A673 (cell line): ENCODE measurements around the gene JARID2. TPM values are rescaled to one million over a fixed set of nuclear protein-coding genes. Genes with fewer than 3 reads are reported as not detected.

Experiments used
- BruUV-seq: library from RNA; stranded (reverse); fragments of 400-500 nt; replicated peaks from 2 replicates; lab custom pipeline; 2021; lab: Mats Ljungman, UMichigan
- CTCF ChIA-PET: fragments of 300-600 bp; sonication (Branson Sonifier 250); formaldehyde crosslinking; loops from one replicate; lab custom pipeline; 2022; ENCODE audit warnings: antibody characterized with exemption; lab: Charles Lee
- POLR2A ChIA-PET: fragments of 300-600 bp; sonication (Branson Sonifier 250); formaldehyde crosslinking; loops from one replicate; lab custom pipeline; 2022; ENCODE audit warnings: antibody characterized with exemption; ENCODE audit not compliant: low non-redundant PET; lab: Charles Lee
- DNase-seq: peaks from one replicate; pipeline ENCODE4 v3.0.0-alpha.2; 2015; ENCODE audit warnings: low spot score
- H3K27ac ChIP-seq: fragments of 200-600 bp; sonication (generic); 2 replicates; pipeline ENCODE4 v1.5.1; 2016; ENCODE audit warnings: mixed run types, low read depth, mild to moderate bottlenecking, mixed read lengths, antibody characterized with exemption, low read length; ENCODE audit not compliant: poor library complexity, severe bottlenecking
- H3K27me3 ChIP-seq: fragments of 200-600 bp; sonication (generic); replicated peaks from 2 replicates; pipeline ENCODE4 v1.6.1; 2017; ENCODE audit warnings: mixed run types, low read depth, mild to moderate bottlenecking, mixed read lengths, antibody characterized with exemption, low read length; ENCODE audit not compliant: insufficient read depth, poor library complexity
- H3K36me3 ChIP-seq: fragments of 200-600 bp; sonication (generic); 2 replicates; pipeline ENCODE4 v1.6.1; 2016; ENCODE audit warnings: mixed run types, mild to moderate bottlenecking, mixed read lengths, antibody characterized with exemption, low read length; ENCODE audit not compliant: insufficient read depth, poor library complexity, severe bottlenecking
- H3K4me1 ChIP-seq: fragments of 200-600 bp; sonication (generic); 2 replicates; pipeline ENCODE4 v1.6.1; 2017; ENCODE audit warnings: mixed run types, mild to moderate bottlenecking, mixed read lengths, antibody characterized with exemption, low read length; ENCODE audit not compliant: insufficient read depth, poor library complexity, severe bottlenecking
- H3K4me3 ChIP-seq: fragments of 200-600 bp; sonication (generic); 2 replicates; pipeline ENCODE4 v1.5.1; 2016; ENCODE audit warnings: low read depth, mixed run types, mild to moderate bottlenecking, mixed read lengths, low read length; ENCODE audit not compliant: poor library complexity, severe bottlenecking
- H3K9me3 ChIP-seq: fragments of 200-600 bp; sonication (generic); 2 replicates; pipeline ENCODE4 v1.6.1; 2016; ENCODE audit warnings: mixed run types, low read depth, mild to moderate bottlenecking, mixed read lengths, antibody characterized with exemption, low read length; ENCODE audit not compliant: poor library complexity, severe bottlenecking
- CTCF ChIP-seq: fragments of 300-800, 200-600 bp; sonication (generic); conservative IDR thresholded peaks from 2 replicates; pipeline ENCODE4 v1.5.1; 2017; ENCODE audit warnings: low read depth, mild to moderate bottlenecking, antibody characterized with exemption, low read length, moderate library complexity, mixed read lengths
- EZH2 ChIP-seq: fragments of 200-600 bp; sonication (generic); IDR thresholded peaks from 2 replicates; pipeline ENCODE4 v1.6.1; 2017; ENCODE audit warnings: borderline replicate concordance, low read depth, mild to moderate bottlenecking, mixed read lengths, antibody characterized with exemption, low read length; ENCODE audit not compliant: poor library complexity, severe bottlenecking
- intact Hi-C: fragments of 100-400 bp; cut with micrococcal nuclease; formaldehyde crosslinking; loops from one replicate; pipeline ENCODE4 v1.10.0; 2022; ENCODE audit not compliant: unreplicated experiment
- total RNA-seq: library from RNA; stranded (reverse); gene quantifications from 2 replicates; pipeline ENCODE4 v1.2.3, GENCODE V29; 2021

The JARID2 gene
- total RNA-seq, 1 experiment from 2014 or later: 29.4 TPM

- no TSS peak for BruUV-seq
- Histone ChIP-seq H3K4me3 (peak overlapping the region; percentile 71), H3K27me3 (no peaks in the 10 kb centered on the region), H3K27ac (peak overlapping the region; percentile 96), H3K9me3 (no peaks in the 10 kb centered on the region), H3K36me3 (no peaks in the 10 kb centered on the region), H3K4me1 (peaks cover 27% of the 10 kb centered on the region)
- ChIA-PET POLR2A (interaction anchor here (0.7 kb wide), 1 partner anchor 376 kb away, joined by 6 read pairs; no protein-coding TSS in a partner anchor), CTCF (no interaction called here)
- intact Hi-C loops: loop anchor here (2.0 to 5.0 kb wide), 4 partner anchors 140 to 865 kb away; no protein-coding TSS in a partner anchor
- TF ChIP-seq EZH2 (no peak), CTCF (no peak)
- DNase-seq: peak; percentile 35
Measured at GRCh38 chr6:15246666-15247499, 1.0 kb downstream of the JARID2 start.

GRCh38 chr6:15247500-15248450 is 1.9 kb downstream of the JARID2 start:
- Histone ChIP-seq H3K27ac (peak overlapping the region; percentile 96), H3K4me3 (peak overlapping the region; percentile 71), H3K9me3 (no peaks in the 10 kb centered on the region), H3K36me3 (no peaks in the 10 kb centered on the region), H3K4me1 (peaks cover 36% of the 10 kb centered on the region), H3K27me3 (no peaks in the 10 kb centered on the region)
- POLR2A ChIA-PET: interaction anchor here (0.7 kb wide), 1 partner anchor 375 kb away, joined by 6 read pairs; no protein-coding TSS in a partner anchor
- intact Hi-C loops: loop anchor here (2.0 to 5.0 kb wide), 4 partner anchors 140 to 865 kb away; no protein-coding TSS in a partner anchor
- peak; percentile 71 for DNase-seq
- TSS peak; percentile 70 for BruUV-seq
- TF ChIP-seq CTCF (0 out of 2 replicates have a peak, but pooled peaks have one; percentile 26), EZH2 (no peak)
- CTCF ChIA-PET: interaction anchor here (0.6 to 1.4 kb wide), 2 partner anchors 21 to 57 kb away, joined by 3 to 7 read pairs; no protein-coding TSS in a partner anchor
